ENCODE results near the gene DNAJC17. TPM values are rescaled to one million over a fixed set of nuclear protein-coding genes. Genes with fewer than 3 reads are reported as not detected.
A peak's percentile ranks its signal among the peaks of the same experiment; 100 is the strongest.

Gene DNAJC17
- polyA plus RNA-seq, 4 donors: 41.0 to 95.9 (median 59.1) TPM

GRCh38 chr15:40843261-40843884, 36.1 kb upstream of the DNAJC17 start:
- H3K27me3 ChIP-seq (ENCODE audit: control insufficient read depth in 3 of 3, insufficient read depth in 3 of 3, low read length in 3 of 3): no peaks in the 10 kb centered on the region
- H3K36me3 ChIP-seq (ENCODE audit: control insufficient read depth in 3 of 3, insufficient read depth in 2 of 3, low read depth in 1 of 3, low read length in 3 of 3): peaks cover 0 to 35% (median 3%) of the 10 kb centered on the region in 3 donors
- H3K9me3 ChIP-seq (ENCODE audit: control insufficient read depth in 2 of 2, insufficient read depth in 1 of 2, low read depth in 1 of 2, low read length in 1 of 2): no peaks in the 10 kb centered on the region
- peak; percentile 31 to 62 for DNase-seq
- peak overlapping the region; percentile 33 to 98 (median 89) for H3K27ac ChIP-seq (ENCODE audit: low read depth in 1 of 3, low read length in 2 of 3)
- FAIRE-seq: no peak
- peaks cover 0 to 20% (median 0%) of the 10 kb centered on the region in 3 donors for H3K4me1 ChIP-seq (ENCODE audit: control insufficient read depth in 3 of 3, insufficient read depth in 2 of 3, low read depth in 1 of 3, low read length in 2 of 3)
- H3K4me3 ChIP-seq (ENCODE audit: low read depth in 1 of 3, low read length in 3 of 3): peak overlapping the region; percentile 64 to 87 (median 75)
- 5 to 17% (median 16%) methylated on average over 34 of the region's 34 CpGs for WGBS, 3 donors

- WGBS, 3 donors: 86 to 98% (median 92%) methylated on average over 2 of the region's 2 CpGs
- no peak for DNase-seq
Measured at GRCh38 chr15:40841741-40842140, 34.5 kb upstream of the DNAJC17 start.

GRCh38 chr15:40838756-40839155, 31.5 kb upstream of the DNAJC17 start:
- no peak for FAIRE-seq
- no peak overlapping the region for H3K4me3 ChIP-seq (ENCODE audit: low read depth in 1 of 3, low read length in 3 of 3)
- peaks cover 0 to 3% (median 0%) of the 10 kb centered on the region in 3 donors for H3K4me1 ChIP-seq (ENCODE audit: control insufficient read depth in 3 of 3, insufficient read depth in 2 of 3, low read depth in 1 of 3, low read length in 2 of 3)
- peaks cover 0 to 16% (median 3%) of the 10 kb centered on the region in 3 donors for H3K36me3 ChIP-seq (ENCODE audit: control insufficient read depth in 3 of 3, insufficient read depth in 2 of 3, low read depth in 1 of 3, low read length in 3 of 3)
- DNase-seq: no peak
- no peaks in the 10 kb centered on the region for H3K27me3 ChIP-seq (ENCODE audit: control insufficient read depth in 3 of 3, insufficient read depth in 3 of 3, low read length in 3 of 3)
- WGBS, 3 donors: 88 to 90% (median 88%) methylated on average over 5 of the region's 5 CpGs
- H3K27ac ChIP-seq (ENCODE audit: low read depth in 1 of 3, low read length in 2 of 3): no peak overlapping the region
- no peaks in the 10 kb centered on the region for H3K9me3 ChIP-seq (ENCODE audit: control insufficient read depth in 2 of 2, insufficient read depth in 1 of 2, low read depth in 1 of 2, low read length in 1 of 2)

More at GRCh38 chr15:40841741-40842140, 34.5 kb upstream of the DNAJC17 start:
- Histone ChIP-seq H3K4me3 (ENCODE audit: low read depth in 1 of 3, low read length in 3 of 3) (no peak overlapping the region), H3K27me3 (ENCODE audit: control insufficient read depth in 3 of 3, insufficient read depth in 3 of 3, low read length in 3 of 3) (no peaks in the 10 kb centered on the region), H3K27ac (ENCODE audit: low read depth in 1 of 3, low read length in 2 of 3) (no peak overlapping the region), H3K9me3 (ENCODE audit: control insufficient read depth in 2 of 2, insufficient read depth in 1 of 2, low read depth in 1 of 2, low read length in 1 of 2) (no peaks in the 10 kb centered on the region), H3K36me3 (ENCODE audit: control insufficient read depth in 3 of 3, insufficient read depth in 2 of 3, low read depth in 1 of 3, low read length in 3 of 3) (peaks cover 0 to 30% (median 3%) of the 10 kb centered on the region in 3 donors), H3K4me1 (ENCODE audit: control insufficient read depth in 3 of 3, insufficient read depth in 2 of 3, low read depth in 1 of 3, low read length in 2 of 3) (peaks cover 0 to 6% (median 0%) of the 10 kb centered on the region in 3 donors)
- no peak for FAIRE-seq

GRCh38 chr15:40836020-40836419, 28.7 kb upstream of the DNAJC17 start:
- 95 to 97% (median 96%) methylated on average over 1 of the region's 1 CpG for WGBS, 3 donors
- no peak overlapping the region for H3K27ac ChIP-seq (ENCODE audit: low read depth in 1 of 3, low read length in 2 of 3)
- H3K4me1 ChIP-seq (ENCODE audit: control insufficient read depth in 3 of 3, insufficient read depth in 2 of 3, low read depth in 1 of 3, low read length in 2 of 3): no peaks in the 10 kb centered on the region
- H3K27me3 ChIP-seq (ENCODE audit: control insufficient read depth in 3 of 3, insufficient read depth in 3 of 3, low read length in 3 of 3): no peaks in the 10 kb centered on the region
- DNase-seq (no peak), FAIRE-seq (no peak)
- H3K4me3 ChIP-seq (ENCODE audit: low read depth in 1 of 3, low read length in 3 of 3): no peak overlapping the region
- peaks cover 0 to 22% (median 3%) of the 10 kb centered on the region in 3 donors for H3K36me3 ChIP-seq (ENCODE audit: control insufficient read depth in 3 of 3, insufficient read depth in 2 of 3, low read depth in 1 of 3, low read length in 3 of 3)
- no peaks in the 10 kb centered on the region for H3K9me3 ChIP-seq (ENCODE audit: control insufficient read depth in 2 of 2, insufficient read depth in 1 of 2, low read depth in 1 of 2, low read length in 1 of 2)

GRCh38 chr15:40832903-40833302, 25.6 kb upstream of the DNAJC17 start:
- Histone ChIP-seq H3K27ac (ENCODE audit: low read depth in 1 of 3, low read length in 2 of 3) (no peak overlapping the region), H3K4me1 (ENCODE audit: control insufficient read depth in 3 of 3, insufficient read depth in 2 of 3, low read depth in 1 of 3, low read length in 2 of 3) (peaks cover 0 to 20% (median 0%) of the 10 kb centered on the region in 3 donors), H3K9me3 (ENCODE audit: control insufficient read depth in 2 of 2, insufficient read depth in 1 of 2, low read depth in 1 of 2, low read length in 1 of 2) (no peaks in the 10 kb centered on the region), H3K27me3 (ENCODE audit: control insufficient read depth in 3 of 3, insufficient read depth in 3 of 3, low read length in 3 of 3) (no peaks in the 10 kb centered on the region), H3K36me3 (ENCODE audit: control insufficient read depth in 3 of 3, insufficient read depth in 2 of 3, low read depth in 1 of 3, low read length in 3 of 3) (peaks cover 0 to 13% (median 0%) of the 10 kb centered on the region in 3 donors), H3K4me3 (ENCODE audit: low read depth in 1 of 3, low read length in 3 of 3) (no peak overlapping the region)
- DNase-seq: no peak
- no peak for FAIRE-seq

DNA sequence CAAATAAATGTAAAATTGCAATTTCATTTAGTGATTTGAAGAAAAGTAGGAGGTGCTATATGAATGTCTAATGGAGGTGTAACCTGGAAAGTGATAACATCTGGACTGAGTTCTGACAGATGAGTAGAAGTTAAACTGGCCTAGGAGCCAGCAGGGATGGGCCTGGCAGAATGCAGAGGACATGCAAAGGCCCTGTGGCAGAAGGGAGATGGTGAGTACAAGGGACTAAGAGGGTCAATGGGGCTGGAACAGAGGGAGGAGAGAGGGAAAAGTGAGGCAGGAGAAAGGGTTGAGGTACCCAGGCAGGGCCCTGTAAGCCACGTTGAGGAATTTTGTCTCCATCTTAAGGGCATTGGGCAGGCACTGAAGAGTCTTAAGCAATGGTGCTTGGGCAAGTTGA, 24.6 kb upstream of the DNAJC17 start:
- peaks cover 0 to 20% (median 0%) of the 10 kb centered on the region in 3 donors for H3K4me1 ChIP-seq (ENCODE audit: control insufficient read depth in 3 of 3, insufficient read depth in 2 of 3, low read depth in 1 of 3, low read length in 2 of 3)
- DNase-seq (no peak), FAIRE-seq (no peak)
- H3K9me3 ChIP-seq (ENCODE audit: control insufficient read depth in 2 of 2, insufficient read depth in 1 of 2, low read depth in 1 of 2, low read length in 1 of 2): no peaks in the 10 kb centered on the region
- no peaks in the 10 kb centered on the region for H3K27me3 ChIP-seq (ENCODE audit: control insufficient read depth in 3 of 3, insufficient read depth in 3 of 3, low read length in 3 of 3)
- no peak overlapping the region for H3K4me3 ChIP-seq (ENCODE audit: low read depth in 1 of 3, low read length in 3 of 3)
- no peak overlapping the region for H3K27ac ChIP-seq (ENCODE audit: low read depth in 1 of 3, low read length in 2 of 3)
- WGBS, 3 donors: 80 to 88% (median 82%) methylated on average over 1 of the region's 1 CpG
- peaks cover 0 to 13% (median 0%) of the 10 kb centered on the region in 3 donors for H3K36me3 ChIP-seq (ENCODE audit: control insufficient read depth in 3 of 3, insufficient read depth in 2 of 3, low read depth in 1 of 3, low read length in 3 of 3)

GRCh38 chr15:40830884-40831283, 23.6 kb upstream of the DNAJC17 start:
- H3K36me3 ChIP-seq (ENCODE audit: control insufficient read depth in 3 of 3, insufficient read depth in 2 of 3, low read depth in 1 of 3, low read length in 3 of 3): peaks cover 0 to 11% (median 0%) of the 10 kb centered on the region in 3 donors
- no peak overlapping the region for H3K27ac ChIP-seq (ENCODE audit: low read depth in 1 of 3, low read length in 2 of 3)
- 75 to 85% (median 84%) methylated on average over 2 of the region's 2 CpGs for WGBS, 3 donors
- no peaks in the 10 kb centered on the region for H3K27me3 ChIP-seq (ENCODE audit: control insufficient read depth in 3 of 3, insufficient read depth in 3 of 3, low read length in 3 of 3)
- H3K4me1 ChIP-seq (ENCODE audit: control insufficient read depth in 3 of 3, insufficient read depth in 2 of 3, low read depth in 1 of 3, low read length in 2 of 3): peaks cover 0 to 30% (median 0%) of the 10 kb centered on the region in 3 donors
- H3K4me3 ChIP-seq (ENCODE audit: low read depth in 1 of 3, low read length in 3 of 3): no peak overlapping the region
- DNase-seq: no peak
- FAIRE-seq: no peak
- no peaks in the 10 kb centered on the region for H3K9me3 ChIP-seq (ENCODE audit: control insufficient read depth in 2 of 2, insufficient read depth in 1 of 2, low read depth in 1 of 2, low read length in 1 of 2)

GRCh38 chr15:40829115-40829514, 21.8 kb upstream of the DNAJC17 start:
- 10 to 59% (median 29%) methylated on average over 7 of the region's 7 CpGs for WGBS, 3 donors
- no peak for FAIRE-seq
- Histone ChIP-seq H3K36me3 (ENCODE audit: control insufficient read depth in 3 of 3, insufficient read depth in 2 of 3, low read depth in 1 of 3, low read length in 3 of 3) (peaks cover 0 to 8% (median 2%) of the 10 kb centered on the region in 3 donors), H3K27me3 (ENCODE audit: control insufficient read depth in 3 of 3, insufficient read depth in 3 of 3, low read length in 3 of 3) (no peaks in the 10 kb centered on the region), H3K4me1 (ENCODE audit: control insufficient read depth in 3 of 3, insufficient read depth in 2 of 3, low read depth in 1 of 3, low read length in 2 of 3) (peaks cover 0 to 37% (median 0%) of the 10 kb centered on the region in 3 donors), H3K27ac (ENCODE audit: low read depth in 1 of 3, low read length in 2 of 3) (peak overlapping the region; percentile 86 to 90 (median 90)), H3K4me3 (ENCODE audit: low read depth in 1 of 3, low read length in 3 of 3) (peak overlapping the region in 1 of 3 donors; percentile 28), H3K9me3 (ENCODE audit: control insufficient read depth in 2 of 2, insufficient read depth in 1 of 2, low read depth in 1 of 2, low read length in 1 of 2) (no peaks in the 10 kb centered on the region)
- peak; percentile 83 to 84 for DNase-seq
